T-helper 17 cell (primary cell): Measurements from ENCODE around the gene ASPDH. TPM values are rescaled to one million over a fixed set of nuclear protein-coding genes. Genes with fewer than 3 reads are reported as not detected.
A peak's percentile ranks its signal among the peaks of the same experiment; 100 is the strongest.

Experiments used
- ATAC-seq: fragments of 150-1000 bp; cut with Tn5 transposase; 2 replicates; pipeline ENCODE4 v1.10.0; 2021; ENCODE audit warnings: mild to moderate bottlenecking, moderate library complexity
- DNase-seq, 3 donors: peaks; one replicate each; pipeline versions ENCODE4 v3.0.0 to v3.0.0-alpha.2; 2020 to 2021
- H3K9me3 ChIP-seq: one replicate; pipeline ENCODE4 v1.7.0; 2013; ENCODE audit warnings: low read length, mild to moderate bottlenecking; ENCODE audit not compliant: control insufficient read depth, poor library complexity, severe bottlenecking
- H3K27ac Mint-ChIP-seq: one replicate; pipeline ENCODE4 v1.8.0; 2022; ENCODE audit warnings: mild to moderate bottlenecking, moderate library complexity, mixed read lengths
- H3K27me3 Mint-ChIP-seq: one replicate; pipeline ENCODE4 v1.8.0; 2022; ENCODE audit warnings: mixed read lengths
- H3K36me3 Mint-ChIP-seq: one replicate; pipeline ENCODE4 v1.8.0; 2022; ENCODE audit warnings: low read depth, mixed read lengths
- H3K4me1 Mint-ChIP-seq: one replicate; pipeline ENCODE4 v1.8.0; 2022; ENCODE audit warnings: mild to moderate bottlenecking, mixed read lengths
- H3K4me3 Mint-ChIP-seq: one replicate; pipeline ENCODE4 v1.8.0; 2022; ENCODE audit warnings: mild to moderate bottlenecking, moderate library complexity, mixed read lengths
- total RNA-seq, 4 donors: library from RNA in 2 of 4; stranded (reverse) in 2 of 4; gene quantifications; one replicate each; pipeline ENCODE4 v1.2.3 and lab custom pipeline; 2022 to 2026

ASPDH gene
- total RNA-seq, 2 donors from 2014 or later: not detected

- DNase-seq (no peak), ATAC-seq (no peak)
- H3K9me3 ChIP-seq: no peaks in the 10 kb centered on the region
- H3K27ac Mint-ChIP-seq: no peak overlapping the region
- no peak overlapping the region for H3K4me3 Mint-ChIP-seq
- peaks cover under 1% of the 10 kb centered on the region for H3K36me3 Mint-ChIP-seq
- no peaks in the 10 kb centered on the region for H3K27me3 Mint-ChIP-seq
- peaks cover 8% of the 10 kb centered on the region for H3K4me1 Mint-ChIP-seq
Observed at GRCh38 chr19:50516456-50516855, 2.7 kb upstream of the ASPDH start.

GRCh38 chr19:50515168-50515561 lies 1.5 kb upstream of the ASPDH start:
- peak in 1 of 3 donors; percentile 7 for DNase-seq
- no peaks in the 10 kb centered on the region for H3K27me3 Mint-ChIP-seq
- peaks cover 2% of the 10 kb centered on the region for H3K36me3 Mint-ChIP-seq
- ATAC-seq: no peak
- peaks cover 15% of the 10 kb centered on the region for H3K4me1 Mint-ChIP-seq
- no peaks in the 10 kb centered on the region for H3K9me3 ChIP-seq
- H3K27ac Mint-ChIP-seq: no peak overlapping the region
- no peak overlapping the region for H3K4me3 Mint-ChIP-seq

DNA sequence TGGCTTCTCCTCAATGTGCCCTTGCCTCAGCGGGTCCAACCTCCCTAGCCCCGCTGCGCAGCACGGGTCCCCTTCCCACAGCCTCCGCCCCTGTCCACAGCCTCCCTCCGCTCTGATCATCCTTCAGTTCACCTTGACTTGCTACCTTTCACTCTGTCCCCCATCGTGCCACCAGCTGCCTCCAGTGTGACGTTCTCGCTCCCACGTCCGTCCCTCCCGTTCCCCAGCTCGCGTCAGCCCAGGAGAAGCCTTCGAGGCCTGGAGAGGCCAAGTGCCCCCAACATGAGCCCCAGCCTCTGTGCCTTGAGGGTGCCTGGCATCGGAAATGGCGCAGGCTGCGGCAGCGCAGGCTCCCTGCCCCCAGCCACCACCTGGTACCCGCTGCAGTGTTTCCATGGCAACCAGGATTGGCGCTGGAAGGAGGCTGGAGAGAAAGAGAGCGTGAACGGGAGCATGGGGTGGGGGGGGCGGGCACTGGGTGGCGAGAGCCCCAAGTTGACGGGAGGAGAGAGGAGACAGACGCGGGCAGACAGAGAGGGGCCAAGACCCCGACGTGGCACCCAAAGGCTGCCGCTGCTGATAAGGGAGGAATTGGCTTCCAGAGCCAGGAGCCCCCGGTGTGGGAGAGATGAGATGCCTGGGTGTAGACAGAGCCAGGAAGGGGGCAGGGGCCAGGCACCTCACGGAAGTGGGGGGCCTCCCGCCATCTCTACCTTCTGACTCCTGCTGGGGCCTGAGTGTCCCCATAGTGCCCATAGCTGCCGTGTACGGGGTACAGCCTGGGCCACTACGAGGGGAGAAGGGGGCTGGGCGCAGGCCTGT lies 844 bp upstream of the ASPDH start:
- H3K4me3 Mint-ChIP-seq: no peak overlapping the region
- peaks cover 2% of the 10 kb centered on the region for H3K36me3 Mint-ChIP-seq
- peaks cover 15% of the 10 kb centered on the region for H3K4me1 Mint-ChIP-seq
- no peaks in the 10 kb centered on the region for H3K9me3 ChIP-seq
- ATAC-seq (no peak), DNase-seq (no peak)
- no peak overlapping the region for H3K27ac Mint-ChIP-seq
- no peaks in the 10 kb centered on the region for H3K27me3 Mint-ChIP-seq

GRCh38 chr19:50512999-50513745 lies 541 bp downstream of the ASPDH start:
- peak overlapping the region; percentile 27 for H3K27ac Mint-ChIP-seq
- DNase-seq (no peak), ATAC-seq (no peak)
- H3K27me3 Mint-ChIP-seq: no peaks in the 10 kb centered on the region
- no peak overlapping the region for H3K4me3 Mint-ChIP-seq
- no peaks in the 10 kb centered on the region for H3K9me3 ChIP-seq
- H3K36me3 Mint-ChIP-seq: peaks cover 5% of the 10 kb centered on the region
- H3K4me1 Mint-ChIP-seq: peaks cover 20% of the 10 kb centered on the region

DNA sequence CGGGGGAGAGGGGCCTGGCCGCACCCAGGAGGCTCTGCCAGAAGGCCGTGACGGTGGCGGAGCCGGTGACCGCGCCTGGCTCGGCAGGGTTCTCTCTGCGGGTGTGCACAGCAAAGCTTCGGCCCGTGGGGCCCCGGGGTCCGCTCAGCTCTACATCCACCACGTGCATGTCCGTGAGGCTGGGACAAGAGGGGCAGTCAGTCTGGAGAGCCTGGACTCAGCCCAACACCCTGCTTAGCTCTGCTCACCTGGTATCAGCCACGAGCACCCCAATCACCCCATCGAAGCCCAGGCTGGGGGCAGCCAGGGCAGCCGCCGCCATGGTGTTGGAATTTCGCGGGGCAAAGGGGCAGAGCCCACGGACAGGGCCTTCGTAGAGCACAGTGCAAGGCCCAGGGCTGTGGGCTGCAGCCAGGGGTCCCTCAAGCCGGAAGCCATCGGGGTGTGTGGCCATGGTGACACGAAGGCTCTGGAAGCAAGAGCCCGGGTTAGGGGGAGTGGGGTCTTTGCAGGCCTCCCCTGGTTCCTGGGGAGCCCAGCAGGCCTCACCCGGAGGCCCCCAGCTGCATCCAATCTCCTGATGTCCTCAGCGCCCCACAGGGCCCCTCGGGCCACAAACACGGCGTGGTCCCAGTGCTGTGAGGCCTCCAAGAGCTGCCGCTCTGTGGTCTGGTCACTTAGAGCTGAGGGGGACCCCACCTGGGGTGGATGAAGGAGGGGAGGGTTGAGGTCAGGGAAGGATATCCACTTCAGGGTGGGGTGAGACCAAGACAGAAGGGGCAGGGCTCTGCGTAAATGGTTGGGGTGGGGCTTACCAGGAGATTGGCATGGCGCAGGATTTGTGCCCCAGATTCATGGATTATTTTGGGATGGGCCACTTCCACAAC lies 1.4 kb downstream of the ASPDH start:
- Mint-ChIP-seq H3K27me3 (no peaks in the 10 kb centered on the region), H3K4me3 (peak overlapping the region; percentile 80), H3K36me3 (peaks cover 5% of the 10 kb centered on the region), H3K4me1 (peaks cover 22% of the 10 kb centered on the region), H3K27ac (peak overlapping the region; percentile 76)
- DNase-seq (no peak), ATAC-seq (no peak)
- no peaks in the 10 kb centered on the region for H3K9me3 ChIP-seq

- peaks cover 22% of the 10 kb centered on the region for H3K4me1 Mint-ChIP-seq
- peak; percentile 94 for ATAC-seq
- peak within 1 kb of the TSS; percentile 80 for H3K4me3 Mint-ChIP-seq
Observed at GRCh38 chr19:50511069-50511822, 2.5 kb downstream of the ASPDH start, which contains the start of gene JOSD2. TSS of gene JOSD2 (minus strand) at chr19:50511191. CDS start at chr19:50510431, 760 bp downstream.

GRCh38 chr19:50510700-50511068 lies 3.0 kb downstream of the ASPDH start:
- Mint-ChIP-seq H3K4me3 (peak overlapping the region; percentile 80), H3K36me3 (peaks cover 5% of the 10 kb centered on the region), H3K27ac (peak overlapping the region; percentile 76), H3K4me1 (peaks cover 22% of the 10 kb centered on the region), H3K27me3 (no peaks in the 10 kb centered on the region)
- ATAC-seq (peak; percentile 9), DNase-seq (no peak)
- no peaks in the 10 kb centered on the region for H3K9me3 ChIP-seq

More at GRCh38 chr19:50511069-50511822, 2.5 kb downstream of the ASPDH start, which contains the start of gene JOSD2:
- peak within 1 kb of the TSS; percentile 76 for H3K27ac Mint-ChIP-seq
- H3K36me3 Mint-ChIP-seq: peaks cover 5% of the 10 kb centered on the region
- no peaks in the 10 kb centered on the region for H3K27me3 Mint-ChIP-seq
- DNase-seq: peak; percentile 93 to 96 (median 95)
- H3K9me3 ChIP-seq: no peaks in the 10 kb centered on the region

GRCh38 chr19:50510121-50510670 lies 3.5 kb downstream of the ASPDH start:
- peak overlapping the region; percentile 76 for H3K27ac Mint-ChIP-seq
- no peaks in the 10 kb centered on the region for H3K27me3 Mint-ChIP-seq
- H3K4me1 Mint-ChIP-seq: peaks cover 22% of the 10 kb centered on the region
- no peaks in the 10 kb centered on the region for H3K9me3 ChIP-seq
- no peak for DNase-seq
- peaks cover 5% of the 10 kb centered on the region for H3K36me3 Mint-ChIP-seq
- H3K4me3 Mint-ChIP-seq: peak overlapping the region; percentile 80
- no peak for ATAC-seq

DNA sequence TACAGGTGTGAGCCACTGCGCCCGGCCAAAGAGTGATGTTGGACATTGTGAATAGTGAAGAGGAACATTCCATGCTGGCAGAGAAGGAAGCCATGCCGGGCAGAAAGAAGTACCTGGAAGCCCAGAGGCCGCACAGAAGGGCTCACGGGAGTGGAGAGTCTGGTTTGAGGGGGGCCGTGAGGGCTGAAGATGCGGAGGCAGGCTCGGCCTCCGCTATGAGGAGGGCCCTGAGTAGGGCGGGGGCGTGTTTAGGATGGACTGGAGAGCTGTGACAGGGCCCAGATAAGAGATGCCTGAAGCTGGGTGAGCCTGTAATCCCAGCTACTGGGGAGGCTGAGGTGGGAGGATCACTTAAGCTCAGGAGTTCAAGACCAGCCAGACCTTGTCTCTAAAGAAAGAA lies 4.3 kb downstream of the ASPDH start:
- Mint-ChIP-seq H3K27me3 (no peaks in the 10 kb centered on the region), H3K36me3 (peaks cover 5% of the 10 kb centered on the region), H3K4me1 (peaks cover 21% of the 10 kb centered on the region), H3K4me3 (peak overlapping the region; percentile 63), H3K27ac (peak overlapping the region; percentile 76)
- DNase-seq (no peak), ATAC-seq (no peak)
- H3K9me3 ChIP-seq: no peaks in the 10 kb centered on the region

- Mint-ChIP-seq H3K4me3 (no peak overlapping the region), H3K27ac (peak overlapping the region; percentile 59), H3K27me3 (no peaks in the 10 kb centered on the region), H3K4me1 (peaks cover 20% of the 10 kb centered on the region), H3K36me3 (peaks cover 5% of the 10 kb centered on the region)
- H3K9me3 ChIP-seq: no peaks in the 10 kb centered on the region
- no peak for ATAC-seq
- DNase-seq: no peak
Observed at GRCh38 chr19:50508843-50509190, 4.9 kb downstream of the ASPDH start.

DNA sequence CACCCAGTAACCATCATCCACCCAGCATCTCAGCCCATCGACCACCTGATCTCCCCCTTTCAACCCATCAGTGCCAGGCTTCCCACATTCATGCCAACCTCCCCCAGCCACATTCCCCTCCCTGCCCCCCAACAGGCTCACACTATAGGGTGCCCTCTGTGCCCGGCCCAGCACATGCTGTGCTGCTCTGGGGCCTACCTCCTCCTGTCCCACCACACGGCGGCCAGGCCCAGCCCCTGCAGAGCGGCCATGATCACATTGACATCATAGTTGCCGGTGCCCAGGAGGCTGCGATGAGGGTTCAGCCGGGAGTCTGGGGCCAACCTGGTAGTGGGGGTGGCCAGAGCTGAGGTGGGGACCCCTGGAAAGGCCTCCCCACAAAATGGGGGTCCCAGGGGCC lies 6.3 kb downstream of the ASPDH start:
- DNase-seq (no peak), ATAC-seq (no peak)
- peaks cover 18% of the 10 kb centered on the region for H3K4me1 Mint-ChIP-seq
- H3K27me3 Mint-ChIP-seq: no peaks in the 10 kb centered on the region
- H3K27ac Mint-ChIP-seq: no peak overlapping the region
- no peaks in the 10 kb centered on the region for H3K9me3 ChIP-seq
- no peak overlapping the region for H3K4me3 Mint-ChIP-seq
- peaks cover 5% of the 10 kb centered on the region for H3K36me3 Mint-ChIP-seq

DNA sequence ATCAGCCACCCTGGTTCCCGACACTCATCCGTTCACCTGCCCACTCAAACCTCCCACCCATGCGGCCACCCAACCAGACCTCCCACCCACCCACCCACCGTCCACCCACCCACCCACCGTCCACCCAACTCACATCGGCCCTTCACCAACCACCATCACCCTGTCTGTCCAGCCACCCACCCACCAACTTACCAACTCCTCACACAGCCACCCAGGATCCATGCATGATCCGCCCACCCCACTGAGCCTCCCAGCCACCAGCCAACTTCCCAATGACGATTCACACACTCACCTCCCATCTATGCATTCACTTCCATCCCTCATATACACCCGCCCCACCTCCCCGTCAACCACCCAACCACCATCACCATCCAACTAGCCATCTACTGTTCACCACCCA lies 7.0 kb downstream of the ASPDH start:
- H3K27ac Mint-ChIP-seq: no peak overlapping the region
- H3K4me1 Mint-ChIP-seq: peaks cover 16% of the 10 kb centered on the region
- DNase-seq (no peak), ATAC-seq (no peak)
- no peak overlapping the region for H3K4me3 Mint-ChIP-seq
- peaks cover 5% of the 10 kb centered on the region for H3K36me3 Mint-ChIP-seq
- H3K9me3 ChIP-seq: no peaks in the 10 kb centered on the region
- H3K27me3 Mint-ChIP-seq: no peaks in the 10 kb centered on the region
